ENCODE data around the gene TKFC. TPM values are rescaled to one million over a fixed set of nuclear protein-coding genes. Genes with fewer than 3 reads are reported as not detected.

Gene TKFC, protein sequence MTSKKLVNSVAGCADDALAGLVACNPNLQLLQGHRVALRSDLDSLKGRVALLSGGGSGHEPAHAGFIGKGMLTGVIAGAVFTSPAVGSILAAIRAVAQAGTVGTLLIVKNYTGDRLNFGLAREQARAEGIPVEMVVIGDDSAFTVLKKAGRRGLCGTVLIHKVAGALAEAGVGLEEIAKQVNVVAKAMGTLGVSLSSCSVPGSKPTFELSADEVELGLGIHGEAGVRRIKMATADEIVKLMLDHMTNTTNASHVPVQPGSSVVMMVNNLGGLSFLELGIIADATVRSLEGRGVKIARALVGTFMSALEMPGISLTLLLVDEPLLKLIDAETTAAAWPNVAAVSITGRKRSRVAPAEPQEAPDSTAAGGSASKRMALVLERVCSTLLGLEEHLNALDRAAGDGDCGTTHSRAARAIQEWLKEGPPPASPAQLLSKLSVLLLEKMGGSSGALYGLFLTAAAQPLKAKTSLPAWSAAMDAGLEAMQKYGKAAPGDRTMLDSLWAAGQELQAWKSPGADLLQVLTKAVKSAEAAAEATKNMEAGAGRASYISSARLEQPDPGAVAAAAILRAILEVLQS
- 10 to 100 TPM; 79.1 to 86.3 TPM for total RNA-seq

DNA sequence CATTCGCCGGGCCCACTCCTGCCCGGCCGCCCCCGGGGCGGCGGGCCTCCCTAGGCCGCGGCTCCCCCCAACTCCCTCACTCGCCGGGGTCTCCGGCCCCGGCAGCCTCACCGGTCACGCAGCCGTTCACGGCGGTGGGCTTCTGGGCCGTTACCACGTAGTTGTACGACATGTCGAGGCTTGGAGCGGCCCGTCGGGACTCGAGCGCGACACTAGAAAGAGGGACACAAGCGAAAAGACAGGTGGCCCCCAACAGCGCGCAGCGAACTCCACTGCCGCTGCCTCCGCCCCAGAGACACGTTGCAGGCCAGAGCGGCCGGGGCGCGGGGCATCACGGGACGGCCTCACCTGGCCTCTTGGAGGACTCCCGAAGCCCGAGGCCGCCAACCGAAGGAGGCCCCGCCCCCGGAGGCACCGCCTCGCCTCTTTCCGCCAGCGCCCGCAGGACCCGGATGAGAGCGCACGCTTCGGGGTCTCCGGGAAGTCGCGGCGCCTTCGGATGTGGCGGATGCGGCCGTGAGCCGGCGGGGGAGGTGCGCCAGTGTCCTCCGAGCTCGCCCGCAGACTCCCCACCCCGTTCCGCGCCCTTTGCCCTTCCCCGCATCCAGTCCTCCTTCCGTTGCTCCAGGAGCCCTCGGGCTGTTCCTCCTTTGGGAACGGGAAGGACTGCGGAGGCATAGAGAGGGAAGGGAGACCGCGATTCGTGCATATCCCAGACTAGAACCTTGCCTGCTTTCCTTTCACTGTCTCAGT is at the start of gene TKFC, which contains the start of gene DDB1:
Gene TKFC (plus strand): TSS at position 432 of the 753 bp plus-strand sequence. CDS start 1,501 bp downstream, outside the sequence.
Gene DDB1 (minus strand): TSS at position 309 of the 753 bp plus-strand sequence. CDS start 137 bp downstream, at position 172.
- peaks cover 41% of the 10 kb centered on the region for H3K36me3 Mint-ChIP-seq (ENCODE audit: low read depth)
- ChIA-PET POLR2A (interaction anchor here (0.9 to 4.6 kb wide), 17 partner anchors 13 to 103 kb away, joined by 3 to 59 read pairs (median 6); partner anchors contain the start of genes CPSF7, CYB561A3, SDHAF2 and TMEM138), CTCF (interaction anchor here (1.4 to 10.4 kb wide), 8 partner anchors 16 to 113 kb away, joined by 4 to 313 read pairs (median 38); partner anchors contain the start of genes CYB561A3, TMEM138, TMEM216 and VWCE)

DNA sequence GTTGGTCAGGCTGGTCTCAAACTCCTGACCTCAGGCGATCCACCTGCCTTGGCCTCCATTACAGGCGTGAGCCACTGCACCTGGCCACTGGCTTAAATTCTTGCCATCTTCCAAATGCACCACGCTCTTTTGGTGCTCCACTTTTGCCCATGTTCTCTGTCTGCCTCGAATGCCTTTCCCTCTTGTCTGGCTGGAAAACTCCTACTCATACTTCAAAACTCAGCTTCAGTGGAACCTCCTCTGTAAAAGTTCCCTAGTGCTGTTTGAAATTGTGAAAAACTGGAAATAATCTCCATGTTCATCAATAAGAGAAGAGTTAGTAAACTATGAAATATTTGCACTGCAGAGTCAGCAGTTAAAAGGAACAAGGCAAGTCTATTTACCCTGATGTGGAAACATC is 49.4 kb upstream of the TKFC start:
- intact Hi-C loops (cut with micrococcal nuclease), result no loop called here
- Mint-ChIP-seq H3K36me3 (ENCODE audit: low read depth) (peaks cover 60% of the 10 kb centered on the region), H3K27ac (no peak overlapping the region), H3K4me1 (ENCODE audit: low read depth) (no peaks in the 10 kb centered on the region), H3K27me3 (no peaks in the 10 kb centered on the region), H3K9me3 (no peaks in the 10 kb centered on the region), H3K4me3 (no peak overlapping the region)
- no peak for DNase-seq
- CTCF ChIA-PET, result interaction anchor here (1.2 kb wide), 1 partner anchor 32 kb away, joined by 3 read pairs; no protein-coding TSS in a partner anchor
- TF ChIP-seq, protein P1, sequence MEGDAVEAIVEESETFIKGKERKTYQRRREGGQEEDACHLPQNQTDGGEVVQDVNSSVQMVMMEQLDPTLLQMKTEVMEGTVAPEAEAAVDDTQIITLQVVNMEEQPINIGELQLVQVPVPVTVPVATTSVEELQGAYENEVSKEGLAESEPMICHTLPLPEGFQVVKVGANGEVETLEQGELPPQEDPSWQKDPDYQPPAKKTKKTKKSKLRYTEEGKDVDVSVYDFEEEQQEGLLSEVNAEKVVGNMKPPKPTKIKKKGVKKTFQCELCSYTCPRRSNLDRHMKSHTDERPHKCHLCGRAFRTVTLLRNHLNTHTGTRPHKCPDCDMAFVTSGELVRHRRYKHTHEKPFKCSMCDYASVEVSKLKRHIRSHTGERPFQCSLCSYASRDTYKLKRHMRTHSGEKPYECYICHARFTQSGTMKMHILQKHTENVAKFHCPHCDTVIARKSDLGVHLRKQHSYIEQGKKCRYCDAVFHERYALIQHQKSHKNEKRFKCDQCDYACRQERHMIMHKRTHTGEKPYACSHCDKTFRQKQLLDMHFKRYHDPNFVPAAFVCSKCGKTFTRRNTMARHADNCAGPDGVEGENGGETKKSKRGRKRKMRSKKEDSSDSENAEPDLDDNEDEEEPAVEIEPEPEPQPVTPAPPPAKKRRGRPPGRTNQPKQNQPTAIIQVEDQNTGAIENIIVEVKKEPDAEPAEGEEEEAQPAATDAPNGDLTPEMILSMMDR (IDR thresholded peaks at IDR 0.05), result no peak
- ATAC-seq, result no peak
- POLR2A ChIA-PET, result interaction anchor here (4.6 kb wide), 1 partner anchor 11 kb away, joined by 23 read pairs; the partner anchor contains the start of gene VWCE

More for the DNA sequence above, at the start of gene TKFC, which contains the start of gene DDB1:
- TF ChIP-seq, protein P1 (IDR thresholded peaks at IDR 0.05), result no peak
- peak; percentile 98 for DNase-seq
- H3K27ac Mint-ChIP-seq, result peak within 1 kb of the TSS; percentile 96
- no peaks in the 10 kb centered on the region for H3K9me3 Mint-ChIP-seq
- ATAC-seq, result peak; percentile 94
- peaks cover 66% of the 10 kb centered on the region for H3K4me1 Mint-ChIP-seq (ENCODE audit: low read depth)
- no peaks in the 10 kb centered on the region for H3K27me3 Mint-ChIP-seq
- intact Hi-C loops (cut with micrococcal nuclease), result loop anchor here (2.0 kb wide), 1 partner anchor 30 kb away; the partner anchor contains the start of gene TMEM138
- peak within 1 kb of the TSS; percentile 86 for H3K4me3 Mint-ChIP-seq

DNA sequence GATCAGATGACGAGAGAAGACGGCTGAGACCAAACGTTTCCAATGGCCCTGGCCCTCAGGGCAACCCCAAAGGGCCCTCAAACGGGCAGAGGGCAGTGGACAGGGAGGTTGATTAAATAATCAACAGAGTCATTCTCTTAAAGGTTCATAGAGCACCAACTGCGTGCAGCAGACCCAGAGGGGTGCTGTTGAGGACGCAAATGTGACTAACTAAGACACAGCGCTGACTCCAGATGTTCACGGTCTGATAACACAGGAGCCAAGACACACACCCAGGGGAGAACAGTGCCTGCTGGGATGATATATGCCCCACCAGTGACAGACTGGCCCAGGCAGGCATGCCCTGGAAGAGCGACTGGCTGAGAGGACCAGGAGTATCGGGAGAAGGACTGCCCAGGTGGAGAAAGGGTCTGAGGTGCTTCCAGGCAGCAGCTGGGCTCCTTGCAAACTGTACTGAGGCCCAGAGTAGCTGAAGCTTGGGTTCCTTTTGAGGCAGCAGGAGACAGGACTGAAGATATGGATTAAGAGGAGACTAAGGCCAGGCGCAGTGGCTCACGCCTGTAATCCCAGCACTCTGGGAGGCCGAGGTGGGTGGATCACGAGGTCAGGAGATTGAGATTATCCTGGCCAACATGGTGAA is 45.6 kb upstream of the TKFC start:
- H3K4me3 Mint-ChIP-seq, result no peak overlapping the region
- POLR2A ChIA-PET, result no interaction called here

More for the DNA sequence above, 45.6 kb upstream of the TKFC start:
- CTCF ChIA-PET, result interaction anchor here (1.2 kb wide), 1 partner anchor 32 kb away, joined by 4 read pairs; no protein-coding TSS in a partner anchor
- Mint-ChIP-seq H3K27ac (no peak overlapping the region), H3K36me3 (ENCODE audit: low read depth) (peaks cover 55% of the 10 kb centered on the region), H3K9me3 (no peaks in the 10 kb centered on the region), H3K27me3 (peaks cover 3% of the 10 kb centered on the region), H3K4me1 (ENCODE audit: low read depth) (peaks cover 2% of the 10 kb centered on the region)
- ATAC-seq (no peak), DNase-seq (no peak)
- intact Hi-C loops (cut with micrococcal nuclease), result no loop called here
- TF ChIP-seq, protein P1 (IDR thresholded peaks at IDR 0.05), result no peak

All from activated CD8-positive, alpha-beta T cell treated with anti-CD3 and anti-CD28 coated beads for 36 hours (primary cell).